DMS79 (cell line): ENCODE data around the gene SIM2.
A peak's percentile ranks its signal among the peaks of the same experiment; 100 is the strongest.

ENCODE experiments used
- DNase-seq: peaks from one replicate; lab custom pipeline; 2025; lab: John Stamatoyannopoulos, UW

The SIM2 gene

GRCh38 chr21:36684957-36685714, 13.8 kb upstream of the SIM2 start:
- DNase-seq, result no peak

GRCh38 chr21:36686955-36687354, 12.0 kb upstream of the SIM2 start:
- no peak for DNase-seq

- no peak for DNase-seq
Measured at GRCh38 chr21:36688324-36688723, 10.6 kb upstream of the SIM2 start.

- DNase-seq, result no peak
Measured at GRCh38 chr21:36689324-36689723, 9.6 kb upstream of the SIM2 start.

- no peak for DNase-seq
Measured at GRCh38 chr21:36690628-36691554, 8.0 kb upstream of the SIM2 start.

GRCh38 chr21:36691555-36692041, 7.3 kb upstream of the SIM2 start:
- DNase-seq, result peak; percentile 78

- DNase-seq, result no peak
Measured at GRCh38 chr21:36692114-36692834, 6.6 kb upstream of the SIM2 start.

GRCh38 chr21:36692835-36693488, 6.0 kb upstream of the SIM2 start:
- DNase-seq, result no peak

GRCh38 chr21:36693489-36694030, 5.4 kb upstream of the SIM2 start:
- no peak for DNase-seq

- no peak for DNase-seq
Measured at GRCh38 chr21:36694031-36694515, 4.8 kb upstream of the SIM2 start.

GRCh38 chr21:36694593-36695282, 4.2 kb upstream of the SIM2 start:
- no peak for DNase-seq

GRCh38 chr21:36695283-36695634, 3.7 kb upstream of the SIM2 start:
- no peak for DNase-seq

- no peak for DNase-seq
Measured at GRCh38 chr21:36695671-36696389, 3.1 kb upstream of the SIM2 start.

- DNase-seq, result no peak
Measured at GRCh38 chr21:36696390-36697059, 2.4 kb upstream of the SIM2 start.

GRCh38 chr21:36697060-36697850, 1.7 kb upstream of the SIM2 start:
- DNase-seq, result no peak

GRCh38 chr21:36697851-36698384, 997 bp upstream of the SIM2 start:
- DNase-seq, result no peak

GRCh38 chr21:36698385-36698980, 432 bp upstream of the SIM2 start:
- DNase-seq, result no peak
